Subcutaneous adipose tissue (tissue), 4 donors: ENCODE data around the gene PDK4. TPM values are rescaled to one million over a fixed set of nuclear protein-coding genes. Genes with fewer than 3 reads are reported as not detected.

Experiments used
- CTCF ChIP-seq: fragments of 450-650 bp; IDR thresholded peaks from one replicate; pipeline ENCODE4 v1.5.1; 2016; ENCODE audit warnings: low read depth, mild to moderate bottlenecking, control low read depth, antibody characterized with exemption, moderate library complexity
- total RNA-seq, 4 donors: library from RNA; depleted of rRNA; stranded (reverse); fragments of >200 nt; gene quantifications; one replicate each; pipeline ENCODE4 v1.1.0, GENCODE V29; 2016

PDK4 gene
- total RNA-seq, 4 donors from 2014 or later = 644 to 2,300 (median 1,753) TPM

DNA sequence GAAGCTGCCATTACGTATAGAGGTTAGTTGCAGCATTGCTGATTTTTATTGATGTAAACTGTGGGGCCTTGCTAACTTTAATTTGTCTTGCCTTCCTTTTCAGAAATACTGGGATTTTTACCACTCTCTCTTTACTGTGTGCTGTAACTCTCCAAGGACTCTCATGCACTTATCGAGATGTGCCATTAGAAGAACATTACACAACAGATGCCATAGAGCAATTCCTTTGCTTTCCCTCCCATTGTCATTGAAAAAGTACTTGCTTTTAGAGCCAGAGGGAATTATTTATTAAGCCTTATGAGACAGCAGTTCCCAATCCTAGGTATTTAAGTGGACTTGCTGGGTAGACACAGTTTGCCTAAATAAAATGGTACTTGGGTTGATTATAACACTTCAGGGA, 58.8 kb downstream of the PDK4 start:
- no peak for TF ChIP-seq CTCF

DNA sequence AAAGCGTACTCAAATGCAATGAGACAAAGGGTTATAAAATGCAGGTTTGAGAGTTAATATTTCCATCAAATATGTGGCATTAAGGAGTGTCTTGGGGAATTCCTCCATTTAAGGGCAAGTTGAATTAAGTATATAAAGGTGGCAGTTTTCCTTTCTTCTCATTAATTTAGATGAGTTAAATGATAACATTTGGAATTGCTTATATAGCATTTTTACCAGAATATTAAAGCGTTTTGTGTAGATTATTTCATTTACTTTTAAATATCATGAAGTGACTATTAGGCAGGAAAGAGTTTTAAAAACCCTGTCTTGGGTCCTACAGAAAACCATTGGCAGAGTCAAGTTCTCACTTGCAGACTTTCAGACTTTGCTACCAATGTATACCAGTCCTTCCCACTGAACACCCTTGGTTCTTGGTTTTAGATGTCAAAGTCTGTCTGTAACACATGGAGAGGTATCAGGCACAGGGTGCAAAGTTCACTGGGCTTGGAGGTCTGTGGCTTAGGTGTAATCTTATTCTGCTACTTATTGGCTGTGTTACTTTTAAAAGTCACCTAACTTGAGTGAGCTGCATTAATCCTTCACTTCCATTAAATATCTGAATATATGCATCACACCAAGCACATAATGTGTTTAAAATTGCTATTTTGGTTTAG, 59.5 kb downstream of the PDK4 start:
- no peak for TF ChIP-seq CTCF

DNA sequence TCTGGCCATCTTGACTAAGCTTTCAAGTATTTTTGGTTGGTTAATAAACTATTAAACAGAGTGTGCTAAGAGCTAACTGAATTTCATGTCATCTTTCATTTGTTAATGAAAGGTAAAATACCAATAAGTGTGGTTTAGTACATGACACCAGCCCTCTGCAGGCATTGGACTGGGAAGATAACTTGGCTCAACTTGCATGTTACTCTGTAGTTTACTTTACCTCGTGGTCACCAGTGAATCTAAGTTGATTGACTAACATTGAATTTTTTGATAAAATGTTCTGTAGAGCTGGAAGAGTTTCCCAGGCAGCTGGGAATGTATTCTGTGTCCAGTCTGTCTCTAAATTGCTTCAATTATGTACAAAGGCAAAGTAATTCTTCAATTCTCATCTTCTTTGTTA, 60.7 kb downstream of the PDK4 start:
- TF ChIP-seq CTCF = no peak

DNA sequence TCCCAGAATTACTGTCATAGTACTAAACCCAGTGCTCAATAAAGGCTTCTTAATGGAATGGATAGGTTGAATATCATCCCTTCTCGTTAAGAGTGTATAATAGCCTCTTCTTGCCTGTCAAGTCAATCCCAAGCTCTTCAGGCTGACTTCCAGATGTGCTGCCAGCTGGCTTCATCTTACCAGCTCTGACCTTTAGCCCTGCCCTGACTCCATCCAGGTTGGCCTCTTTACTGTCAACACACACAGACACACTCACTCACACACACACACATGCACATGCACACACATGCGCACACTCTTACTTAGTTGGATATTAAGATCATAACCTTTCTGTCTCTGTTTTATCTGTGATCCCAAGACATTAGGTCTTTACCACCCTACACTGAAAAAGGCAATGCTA, 61.5 kb downstream of the PDK4 start:
- no peak for TF ChIP-seq CTCF

Other genes starting within 250 kb of the PDK4 start
- 1 to 10 TPM; 2.5 to 6.0 (median 4.7) TPM for gene PON3, start 200.1 kb downstream of the PDK4 start, total RNA-seq
- 100 to 1,000 TPM in 2 of 4 donors, 10 to 100 TPM in 2; 77.7 to 137 (median 104) TPM for gene PON2, start 161.5 kb downstream of the PDK4 start, total RNA-seq
- gene ASB4, start 110.6 kb downstream of the PDK4 start, total RNA-seq = under 1 TPM in 3 of 4 donors, not detected in 1; 0.19 to 0.44 (median 0.34) TPM
- gene DYNC1I1, start 176.0 kb upstream of the PDK4 start, total RNA-seq = 1 to 10 TPM; 4.5 to 8.1 (median 5.1) TPM